A549 (cell line): ENCODE data around the gene EVI2A. TPM values are rescaled to one million over a fixed set of nuclear protein-coding genes. Genes with fewer than 3 reads are reported as not detected.

Experiments
- ATAC-seq, 2 experiments: fragments of 200-7000 bp in 1 of 2; fragments of >200 bp in 1 of 2; cut with Nextera tagmentation in 1 of 2; cut with Tn5 transposase in 1 of 2; 3 replicates each; pipeline versions ENCODE4 v1.8.0 to v1.9.1; 2018 to 2020; ENCODE audit warnings: mild to moderate bottlenecking in 1 of 2, moderate library complexity in 1 of 2
- CTCF ChIA-PET: fragments of 300-600 bp; sonication (Branson Sonifier 250); formaldehyde crosslinking; extraction: SDS; loops from one replicate; lab custom pipeline; 2021; ENCODE audit warnings: antibody characterized with exemption, inconsistent platforms; lab: Yijun Ruan, JAX
- POLR2A ChIA-PET: fragments of 350-600 bp; formaldehyde crosslinking; extraction: SDS; loops from one replicate; lab custom pipeline; 2021; ENCODE audit warnings: antibody characterized with exemption, inconsistent platforms; lab: Yijun Ruan, JAX
- DNase-seq, 2 experiments: peaks; one replicate each; pipeline versions ENCODE4 v3.0.0 to v3.0.0-alpha.2; 2011 to 2016; ENCODE audit warnings: low read depth in 1 of 2, low spot score in 1 of 2
- FAIRE-seq: peaks from 2 replicates; lab custom pipeline; 2011; peaks lifted over from hg19 to GRCh38; lab: Jason Lieb, UNC
- H3K27ac ChIP-seq, 2 experiments: fragments of >200 bp; sonication (Bioruptor Twin); formaldehyde crosslinking; 3 replicates each; pipeline ENCODE4 v1.5.1; 2016 to 2017
- H3K4me1 ChIP-seq: fragments of >200 bp; sonication (Bioruptor Twin); formaldehyde crosslinking; 3 replicates; pipeline ENCODE4 v1.6.1; 2016
- H3K4me2 ChIP-seq: fragments of >200 bp; sonication (Bioruptor Twin); formaldehyde crosslinking; 3 replicates; pipeline ENCODE4 v1.6.1; 2016
- H3K4me3 ChIP-seq: fragments of >200 bp; sonication (Bioruptor Twin); formaldehyde crosslinking; 3 replicates; pipeline ENCODE4 v1.5.1; 2016
- H3K9me3 ChIP-seq: fragments of >200 bp; sonication (Bioruptor Twin); formaldehyde crosslinking; 3 replicates; pipeline ENCODE4 v1.6.1; 2016
- CHD2 ChIP-seq: fragments of 150-350 bp; IDR thresholded peaks from 2 replicates; pipeline ENCODE4 v1.6.1; 2014; ENCODE audit warnings: low read length; ENCODE audit not compliant: partially characterized antibody
- EP300 ChIP-seq, 2 experiments: fragments of >200 bp; sonication (Bioruptor Twin); formaldehyde crosslinking; IDR thresholded peaks; 2 replicates in 1 of 2; 3 replicates in 1 of 2; pipeline ENCODE4 v1.6.1; 2016 to 2017
- ESRRA ChIP-seq: fragments of 150-350 bp; IDR thresholded peaks from 2 replicates; pipeline ENCODE4 v1.6.1; 2014; ENCODE audit warnings: mild to moderate bottlenecking, low read length, borderline replicate concordance
- FOSB ChIP-seq: fragments of 250-450 bp; sonication (Bioruptor Pico); IDR thresholded peaks from 2 replicates; pipeline ENCODE4 v1.5.0; 2020; ENCODE audit warnings: mild to moderate bottlenecking, moderate library complexity
- JUN ChIP-seq, 2 experiments: fragments of >200 bp; sonication (Bioruptor Twin); formaldehyde crosslinking; IDR thresholded peaks; 2 replicates in 1 of 2; 3 replicates in 1 of 2; pipeline ENCODE4 v1.6.1; 2016 to 2017
- KDM5A ChIP-seq: fragments of 200-600 bp; sonication (generic); IDR thresholded peaks from 2 replicates; pipeline ENCODE4 v1.6.1; 2016; ENCODE audit warnings: antibody characterized with exemption, mild to moderate bottlenecking
- NFE2L2 ChIP-seq: fragments of 150-350 bp; conservative IDR thresholded peaks from 2 replicates; pipeline ENCODE4 v1.6.1; 2014; ENCODE audit warnings: low read length
- PHF8 ChIP-seq: fragments of 200-600 bp; sonication (generic); IDR thresholded peaks from 2 replicates; pipeline ENCODE4 v1.6.1; 2016; ENCODE audit warnings: low read depth, mild to moderate bottlenecking, antibody characterized with exemption, moderate library complexity, borderline replicate concordance
- POLR2AphosphoS2 ChIP-seq: conservative IDR thresholded peaks from 2 replicates; pipeline ENCODE4 v1.6.1; 2012; ENCODE audit warnings: low read length, improper control_type of control experiment, inconsistent platforms
- RNF2 ChIP-seq: fragments of 200-600 bp; sonication (generic); IDR thresholded peaks from 2 replicates; pipeline ENCODE4 v1.6.1; 2016; ENCODE audit warnings: low read depth, mild to moderate bottlenecking, antibody characterized with exemption, moderate library complexity, borderline replicate concordance
- TP53 ChIP-seq: fragments of 250-450 bp; sonication (Bioruptor Pico); IDR thresholded peaks from 2 replicates; pipeline ENCODE4 v1.5.0; 2021; ENCODE audit warnings: mild to moderate bottlenecking, moderate library complexity
- ZC3H11A ChIP-seq: fragments of 450-650 bp; IDR thresholded peaks from 2 replicates; pipeline ENCODE4 v1.6.1; 2014; ENCODE audit warnings: antibody characterized with exemption, mild to moderate bottlenecking
- ZNF302 ChIP-seq: fragments of 250-450 bp; sonication (Bioruptor Pico); IDR thresholded peaks from 2 replicates; pipeline ENCODE4 v1.9.0; 2021; ENCODE audit warnings: inconsistent platforms, mild to moderate bottlenecking, moderate library complexity
- ZSCAN20 ChIP-seq: fragments of 250-450 bp; sonication (Bioruptor Pico); IDR thresholded peaks from 2 replicates; pipeline ENCODE4 v1.8.0; 2022; ENCODE audit warnings: mild to moderate bottlenecking, moderate library complexity
- WGBS: methylation state at CpG from one replicate; pipeline ENCODE4 v1.1.6; 2017; ENCODE audit errors: missing lambda C conversion rate; 5-methylcytosine and 5-hydroxymethylcytosine counted together
- polyA plus RNA-seq, 4 experiments: library from polyadenylated mRNA; depleted of rRNA in 3 of 4; stranded (reverse); fragments of >200 nt; fragmentation: RNase III in 1 of 4; extraction: RNeasy Plus Mini Kit Qiagen cat#74134 plus additional on column Dnase treatment in 1 of 4; gene quantifications; 2 replicates in 3 of 4; 3 replicates in 1 of 4; pipeline ENCODE4 v1.2.3, GENCODE V29; 2011 to 2017
- TF ChIP-seq, protein P1 (sequence below): fragments of 250-450 bp; sonication (Bioruptor Pico); IDR thresholded peaks from 2 replicates; pipeline ENCODE4 v1.5.0; 2021; ENCODE audit warnings: mild to moderate bottlenecking, moderate library complexity, borderline replicate concordance
- TF ChIP-seq, protein P2 (sequence below): fragments of 450-650 bp; IDR thresholded peaks from 2 replicates; pipeline ENCODE4 v1.6.1; 2014; ENCODE audit warnings: antibody characterized with exemption
- TF ChIP-seq, protein P3 (sequence below): fragments of 150-350 bp; IDR thresholded peaks from 2 replicates; pipeline ENCODE4 v1.6.1; 2014; ENCODE audit warnings: low read depth, mild to moderate bottlenecking, low read length
- TF ChIP-seq, protein P4 (sequence below): fragments of >200 bp; sonication (Bioruptor Twin); formaldehyde crosslinking; IDR thresholded peaks from 2 replicates; pipeline ENCODE4 v1.6.1; 2016
- TF ChIP-seq, protein P5 (sequence below): fragments of >200 bp; sonication (Bioruptor Twin); formaldehyde crosslinking; IDR thresholded peaks from 3 replicates; pipeline ENCODE4 v1.6.1; 2016

EVI2A gene
- polyA plus RNA-seq, 2 of the 4 experiments (the other 2 are of a cell fraction), result not detected

DNA sequence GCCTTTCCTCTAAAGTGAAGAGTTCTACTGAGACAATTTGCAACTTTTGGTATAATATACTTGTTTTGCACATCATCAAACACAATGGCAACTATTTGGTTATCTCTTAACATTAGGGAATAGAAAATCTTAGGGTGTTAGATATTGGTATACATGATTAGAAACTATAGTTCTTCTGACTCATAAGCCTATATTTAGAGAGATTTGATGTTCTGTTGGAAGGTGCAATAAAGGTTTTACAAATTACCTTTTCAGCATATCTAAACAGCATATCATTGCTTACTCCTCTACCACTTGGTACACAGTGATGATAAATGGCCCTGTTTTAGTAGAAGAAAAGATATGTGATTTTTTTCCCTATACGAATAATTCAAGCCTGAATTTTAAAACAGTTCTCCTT lies 13.8 kb downstream of the EVI2A start:
- no peak for ATAC-seq
- DNase-seq, result no peak
- Histone ChIP-seq H3K4me1 (peaks cover 9% of the 10 kb centered on the region; the same call in 1 of the 3 replicates), H3K4me3 (no peak overlapping the region), H3K9me3 (no peaks in the 10 kb centered on the region), H3K27ac (no peak overlapping the region), H3K4me2 (no peak overlapping the region)
- no peak for TF ChIP-seq EP300 (IDR thresholded peaks at IDR 0.05)
- no peak for TF ChIP-seq ZC3H11A
- TF ChIP-seq, protein P1, sequence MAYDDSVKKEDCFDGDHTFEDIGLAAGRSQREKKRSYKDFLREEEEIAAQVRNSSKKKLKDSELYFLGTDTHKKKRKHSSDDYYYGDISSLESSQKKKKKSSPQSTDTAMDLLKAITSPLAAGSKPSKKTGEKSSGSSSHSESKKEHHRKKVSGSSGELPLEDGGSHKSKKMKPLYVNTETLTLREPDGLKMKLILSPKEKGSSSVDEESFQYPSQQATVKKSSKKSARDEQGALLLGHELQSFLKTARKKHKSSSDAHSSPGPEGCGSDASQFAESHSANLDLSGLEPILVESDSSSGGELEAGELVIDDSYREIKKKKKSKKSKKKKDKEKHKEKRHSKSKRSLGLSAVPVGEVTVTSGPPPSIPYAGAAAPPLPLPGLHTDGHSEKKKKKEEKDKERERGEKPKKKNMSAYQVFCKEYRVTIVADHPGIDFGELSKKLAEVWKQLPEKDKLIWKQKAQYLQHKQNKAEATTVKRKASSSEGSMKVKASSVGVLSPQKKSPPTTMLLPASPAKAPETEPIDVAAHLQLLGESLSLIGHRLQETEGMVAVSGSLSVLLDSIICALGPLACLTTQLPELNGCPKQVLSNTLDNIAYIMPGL, result no peak
- TF ChIP-seq, protein P2, sequence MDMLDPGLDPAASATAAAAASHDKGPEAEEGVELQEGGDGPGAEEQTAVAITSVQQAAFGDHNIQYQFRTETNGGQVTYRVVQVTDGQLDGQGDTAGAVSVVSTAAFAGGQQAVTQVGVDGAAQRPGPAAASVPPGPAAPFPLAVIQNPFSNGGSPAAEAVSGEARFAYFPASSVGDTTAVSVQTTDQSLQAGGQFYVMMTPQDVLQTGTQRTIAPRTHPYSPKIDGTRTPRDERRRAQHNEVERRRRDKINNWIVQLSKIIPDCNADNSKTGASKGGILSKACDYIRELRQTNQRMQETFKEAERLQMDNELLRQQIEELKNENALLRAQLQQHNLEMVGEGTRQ, result no peak
- no peak for TF ChIP-seq FOSB (CRISPR knock-in tag)
- TF ChIP-seq RNF2, result no peak
- TF ChIP-seq, protein P3, sequence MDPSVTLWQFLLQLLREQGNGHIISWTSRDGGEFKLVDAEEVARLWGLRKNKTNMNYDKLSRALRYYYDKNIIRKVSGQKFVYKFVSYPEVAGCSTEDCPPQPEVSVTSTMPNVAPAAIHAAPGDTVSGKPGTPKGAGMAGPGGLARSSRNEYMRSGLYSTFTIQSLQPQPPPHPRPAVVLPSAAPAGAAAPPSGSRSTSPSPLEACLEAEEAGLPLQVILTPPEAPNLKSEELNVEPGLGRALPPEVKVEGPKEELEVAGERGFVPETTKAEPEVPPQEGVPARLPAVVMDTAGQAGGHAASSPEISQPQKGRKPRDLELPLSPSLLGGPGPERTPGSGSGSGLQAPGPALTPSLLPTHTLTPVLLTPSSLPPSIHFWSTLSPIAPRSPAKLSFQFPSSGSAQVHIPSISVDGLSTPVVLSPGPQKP, result no peak
- no peak for TF ChIP-seq TP53
- no peak for TF ChIP-seq ESRRA
- no peak for TF ChIP-seq POLR2AphosphoS2
- no peak for TF ChIP-seq ZNF302 (CRISPR knock-in tag)
- CTCF ChIA-PET, result interaction anchor here (1.2 kb wide), 1 partner anchor 92 kb away, joined by 3 read pairs; no protein-coding TSS in a partner anchor
- peak; percentile 73 for FAIRE-seq
- POLR2A ChIA-PET, result no interaction called here
- WGBS, result 91% methylated on average over 1 of the region's 1 CpG

DNA sequence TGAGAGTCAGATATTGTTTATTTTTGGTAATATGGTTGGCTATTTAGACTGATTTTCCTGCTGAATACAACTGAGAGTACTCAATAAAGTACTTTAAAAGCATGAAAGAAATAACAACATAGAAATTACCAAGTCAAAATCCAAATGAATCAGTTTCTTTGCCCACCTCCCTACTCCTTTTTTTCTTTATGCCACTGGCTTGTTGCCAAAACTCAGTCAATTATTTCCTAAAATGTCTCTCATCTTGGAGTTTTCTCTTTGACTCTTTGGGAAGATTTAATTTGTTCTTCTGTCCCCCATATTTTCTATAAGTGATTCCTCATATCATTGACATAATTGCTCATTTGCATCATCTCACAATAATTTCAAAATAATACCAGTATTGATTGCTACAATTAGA lies 21.8 kb downstream of the EVI2A start:
- DNase-seq (no peak), FAIRE-seq (peak; percentile 97), ATAC-seq (no peak)
- no peak overlapping the region for H3K4me3 ChIP-seq
- no peak overlapping the region for H3K27ac ChIP-seq
- ChIA-PET CTCF (no interaction called here), POLR2A (no interaction called here)
- peaks cover 8% of the 10 kb centered on the region for H3K4me1 ChIP-seq
- H3K9me3 ChIP-seq, result no peaks in the 10 kb centered on the region
- no peak overlapping the region for H3K4me2 ChIP-seq
- TF ChIP-seq RNF2 (no peak), ESRRA (no peak), NFE2L2 (no peak), ZC3H11A (no peak), KDM5A (no peak), JUN (IDR thresholded peaks at IDR 0.05) (no peak), ZSCAN20 (CRISPR knock-in tag) (no peak), CHD2 (no peak), PHF8 (no peak)
- TF ChIP-seq, protein P1, result no peak
- TF ChIP-seq, protein P4, sequence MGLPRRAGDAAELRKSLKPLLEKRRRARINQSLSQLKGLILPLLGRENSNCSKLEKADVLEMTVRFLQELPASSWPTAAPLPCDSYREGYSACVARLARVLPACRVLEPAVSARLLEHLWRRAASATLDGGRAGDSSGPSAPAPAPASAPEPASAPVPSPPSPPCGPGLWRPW, result no peak
- TF ChIP-seq, protein P5, sequence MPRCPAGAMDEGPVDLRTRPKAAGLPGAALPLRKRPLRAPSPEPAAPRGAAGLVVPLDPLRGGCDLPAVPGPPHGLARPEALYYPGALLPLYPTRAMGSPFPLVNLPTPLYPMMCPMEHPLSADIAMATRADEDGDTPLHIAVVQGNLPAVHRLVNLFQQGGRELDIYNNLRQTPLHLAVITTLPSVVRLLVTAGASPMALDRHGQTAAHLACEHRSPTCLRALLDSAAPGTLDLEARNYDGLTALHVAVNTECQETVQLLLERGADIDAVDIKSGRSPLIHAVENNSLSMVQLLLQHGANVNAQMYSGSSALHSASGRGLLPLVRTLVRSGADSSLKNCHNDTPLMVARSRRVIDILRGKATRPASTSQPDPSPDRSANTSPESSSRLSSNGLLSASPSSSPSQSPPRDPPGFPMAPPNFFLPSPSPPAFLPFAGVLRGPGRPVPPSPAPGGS, result no peak
- TF ChIP-seq, all 56 proteins: peak for 0
